ENCODE measurements around the gene ENTPD8.

Gene ENTPD8

GRCh38 chr9:137393176-137394150, 47.7 kb downstream of the ENTPD8 start:
- H3K4me3 ChIP-seq (ENCODE audit: low read length) = no peak overlapping the region
- no peak for DNase-seq (ENCODE audit: low read depth)
- no peak for TF ChIP-seq CTCF (conservative IDR thresholded peaks at IDR 0.05; ENCODE audit: low read length)

- no peak overlapping the region for H3K4me3 ChIP-seq (ENCODE audit: low read length)
- no peak for TF ChIP-seq CTCF (conservative IDR thresholded peaks at IDR 0.05; ENCODE audit: low read length)
- DNase-seq (ENCODE audit: low read depth) = no peak
Observed at GRCh38 chr9:137392232-137393007, 48.7 kb downstream of the ENTPD8 start.

DNA sequence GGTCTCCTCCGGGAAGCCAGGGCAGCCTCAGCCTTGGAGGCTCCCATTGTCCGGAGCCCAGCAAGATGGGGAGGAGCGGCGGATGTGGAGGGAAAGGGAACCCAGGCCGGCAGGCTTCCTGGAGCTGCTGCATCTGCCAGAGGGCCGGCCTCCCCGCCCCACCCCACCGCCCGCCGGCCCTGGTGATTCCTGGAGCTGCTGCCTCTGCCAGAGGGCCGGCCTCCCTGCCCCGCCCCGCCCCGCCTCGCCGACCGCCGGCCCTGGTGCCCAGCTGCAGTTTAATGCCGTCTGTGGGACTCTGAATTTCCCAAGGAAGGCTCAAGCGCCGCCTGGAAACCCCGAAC, 49.8 kb downstream of the ENTPD8 start:
- TF ChIP-seq CTCF (conservative IDR thresholded peaks at IDR 0.05; ENCODE audit: low read length) = no peak
- no peak overlapping the region for H3K4me3 ChIP-seq (ENCODE audit: low read length)
- DNase-seq (ENCODE audit: low read depth) = no peak

GRCh38 chr9:137390553-137391410, 50.4 kb downstream of the ENTPD8 start:
- no peak overlapping the region for H3K4me3 ChIP-seq (ENCODE audit: low read length)
- TF ChIP-seq CTCF (conservative IDR thresholded peaks at IDR 0.05; ENCODE audit: low read length) = no peak
- no peak for DNase-seq (ENCODE audit: low read depth)

- DNase-seq (ENCODE audit: low read depth) = no peak
- no peak for TF ChIP-seq CTCF (conservative IDR thresholded peaks at IDR 0.05; ENCODE audit: low read length)
- no peak overlapping the region for H3K4me3 ChIP-seq (ENCODE audit: low read length)
Observed at GRCh38 chr9:137389428-137389746, 51.8 kb downstream of the ENTPD8 start.

- TF ChIP-seq CTCF (conservative IDR thresholded peaks at IDR 0.05; ENCODE audit: low read length) = no peak
- no peak overlapping the region for H3K4me3 ChIP-seq (ENCODE audit: low read length)
- DNase-seq (ENCODE audit: low read depth) = no peak
Observed at GRCh38 chr9:137388589-137389427, 52.3 kb downstream of the ENTPD8 start.
